Kidney (tissue), 14 donors: ENCODE measurements around the gene C1orf56. TPM values are rescaled to one million over a fixed set of nuclear protein-coding genes. Genes with fewer than 3 reads are reported as not detected.

Experiments
- DNase-seq, 5 donors: peaks; one replicate each; pipeline ENCODE4 v3.0.0-alpha.2; 2013 to 2020
- FAIRE-seq: peaks from 2 replicates; lab custom pipeline; 2012; peaks lifted over from hg19 to GRCh38; lab: Jason Lieb, UNC
- H3K27ac ChIP-seq, 2 donors: one replicate each; pipeline ENCODE4 v1.7.0; 2013; ENCODE audit warnings: low read depth in 2 of 2, low read length in 2 of 2, inconsistent platforms in 1 of 2
- H3K27me3 ChIP-seq: one replicate; pipeline ENCODE4 v1.7.1; 2013; ENCODE audit warnings: low read length, inconsistent platforms; ENCODE audit not compliant: control insufficient read depth, insufficient read depth
- H3K36me3 ChIP-seq, 3 donors: one replicate each; pipeline versions ENCODE4 v1.7.0 to v1.7.1; 2013; ENCODE audit warnings: low read length in 3 of 3, control low read depth in 1 of 3, inconsistent platforms in 1 of 3; ENCODE audit not compliant: insufficient read depth in 3 of 3, control insufficient read depth in 2 of 3
- H3K4me1 ChIP-seq, 3 donors: one replicate each; pipeline versions ENCODE4 v1.7.0 to v1.7.1; 2013; ENCODE audit warnings: low read length in 3 of 3, inconsistent platforms in 1 of 3, low read depth in 1 of 3; ENCODE audit not compliant: control insufficient read depth in 2 of 3, insufficient read depth in 2 of 3
- H3K4me3 ChIP-seq, 3 donors: one replicate each; pipeline versions ENCODE4 v1.7.0 to v1.8.1; 2013; ENCODE audit warnings: low read length in 3 of 3, control low read depth in 1 of 3, inconsistent platforms in 1 of 3
- H3K9ac ChIP-seq, 3 donors: one replicate each; pipeline versions ENCODE4 v1.7.0 to v1.7.1; 2013; ENCODE audit warnings: low read length in 3 of 3, control low read depth in 1 of 3, inconsistent platforms in 1 of 3
- H3K9me3 ChIP-seq, 3 donors: one replicate each; pipeline versions ENCODE4 v1.7.0 to v1.7.1; 2013; ENCODE audit warnings: low read length in 3 of 3, control low read depth in 1 of 3, inconsistent platforms in 1 of 3; ENCODE audit not compliant: control insufficient read depth in 2 of 3, insufficient read depth in 1 of 3
- intact Hi-C: fragments of 100-400 bp; cut with DNase I; formaldehyde crosslinking; loops from one replicate; pipeline ENCODE4 v1.11.1; 2022
- polyA plus RNA-seq: library from polyadenylated mRNA; stranded (reverse); fragments of 350-450 nt; fragmentation: Illumina TruSeq; extraction: RNeasy Lipid Tissue Mini Kit (QIAGEN cat#74804); gene quantifications from one replicate; pipeline ENCODE4 v1.2.3, GENCODE V29; 2014; ENCODE audit warnings: low read depth, low replicate concordance; ENCODE audit not compliant: insufficient read depth
- total RNA-seq: library from RNA; stranded (reverse); fragmentation: NEBNext Ultra II Directional; extraction: Animal tissue kit (Norgen Biotek cat#: 25700); gene quantifications from one replicate; pipeline ENCODE4 v1.2.1, GENCODE V29; 2021
- TF ChIP-seq, protein P1 (sequence below): IDR thresholded peaks from 3 replicates; pipeline ENCODE4 v1.5.1; 2012; ENCODE audit warnings: mild to moderate bottlenecking, moderate library complexity, borderline replicate concordance; ENCODE audit not compliant: insufficient read depth; ENCODE audit errors: extremely low read depth
- donor health status: control.
- donor health status: control.
- donor health status: control.
- donor health status: control.
- donor health status: control.
- donor health status: DM: yes; HTN: yes; CAD: no.
- donor health status: Normal renal cell carcinoma (clear cell type).

C1orf56 gene
- total and polyA plus RNA-seq, 2 donors from 2014 or later: 6.2 to 12.8 TPM

DNA sequence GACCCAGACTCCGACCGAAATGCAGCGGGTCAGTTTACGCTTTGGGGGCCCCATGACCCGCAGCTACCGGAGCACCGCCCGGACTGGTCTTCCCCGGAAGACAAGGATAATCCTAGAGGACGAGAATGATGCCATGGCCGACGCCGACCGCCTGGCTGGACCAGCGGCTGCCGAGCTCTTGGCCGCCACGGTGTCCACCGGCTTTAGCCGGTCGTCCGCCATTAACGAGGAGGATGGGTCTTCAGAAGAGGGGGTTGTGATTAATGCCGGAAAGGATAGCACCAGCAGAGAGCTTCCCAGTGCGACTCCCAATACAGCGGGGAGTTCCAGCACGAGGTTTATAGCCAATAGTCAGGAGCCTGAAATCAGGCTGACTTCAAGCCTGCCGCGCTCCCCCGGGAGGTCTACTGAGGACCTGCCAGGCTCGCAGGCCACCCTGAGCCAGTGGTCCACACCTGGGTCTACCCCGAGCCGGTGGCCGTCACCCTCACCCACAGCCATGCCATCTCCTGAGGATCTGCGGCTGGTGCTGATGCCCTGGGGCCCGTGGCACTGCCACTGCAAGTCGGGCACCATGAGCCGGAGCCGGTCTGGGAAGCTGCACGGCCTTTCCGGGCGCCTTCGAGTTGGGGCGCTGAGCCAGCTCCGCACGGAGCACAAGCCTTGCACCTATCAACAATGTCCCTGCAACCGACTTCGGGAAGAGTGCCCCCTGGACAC, 534 bp downstream of the C1orf56 start:
- H3K9ac ChIP-seq: peak overlapping the region; percentile 17 to 88 (median 86)
- peak overlapping the region; percentile 70 to 94 (median 89) for H3K4me3 ChIP-seq
- no peaks in the 10 kb centered on the region for H3K9me3 ChIP-seq
- intact Hi-C loops: no loop called here
- peak overlapping the region; percentile 82 to 94 for H3K27ac ChIP-seq
- DNase-seq (peak; percentile 80 to 88 (median 86)), FAIRE-seq (no peak)
- H3K4me1 ChIP-seq: peaks cover 0 to 5% (median 3%) of the 10 kb centered on the region in 3 donors
- TF ChIP-seq, protein P1, sequence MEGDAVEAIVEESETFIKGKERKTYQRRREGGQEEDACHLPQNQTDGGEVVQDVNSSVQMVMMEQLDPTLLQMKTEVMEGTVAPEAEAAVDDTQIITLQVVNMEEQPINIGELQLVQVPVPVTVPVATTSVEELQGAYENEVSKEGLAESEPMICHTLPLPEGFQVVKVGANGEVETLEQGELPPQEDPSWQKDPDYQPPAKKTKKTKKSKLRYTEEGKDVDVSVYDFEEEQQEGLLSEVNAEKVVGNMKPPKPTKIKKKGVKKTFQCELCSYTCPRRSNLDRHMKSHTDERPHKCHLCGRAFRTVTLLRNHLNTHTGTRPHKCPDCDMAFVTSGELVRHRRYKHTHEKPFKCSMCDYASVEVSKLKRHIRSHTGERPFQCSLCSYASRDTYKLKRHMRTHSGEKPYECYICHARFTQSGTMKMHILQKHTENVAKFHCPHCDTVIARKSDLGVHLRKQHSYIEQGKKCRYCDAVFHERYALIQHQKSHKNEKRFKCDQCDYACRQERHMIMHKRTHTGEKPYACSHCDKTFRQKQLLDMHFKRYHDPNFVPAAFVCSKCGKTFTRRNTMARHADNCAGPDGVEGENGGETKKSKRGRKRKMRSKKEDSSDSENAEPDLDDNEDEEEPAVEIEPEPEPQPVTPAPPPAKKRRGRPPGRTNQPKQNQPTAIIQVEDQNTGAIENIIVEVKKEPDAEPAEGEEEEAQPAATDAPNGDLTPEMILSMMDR: no peak
- no peaks in the 10 kb centered on the region for H3K27me3 ChIP-seq
- peaks cover 0 to 13% (median 7%) of the 10 kb centered on the region in 3 donors for H3K36me3 ChIP-seq

- intact Hi-C loops: no loop called here
- peak overlapping the region; percentile 70 to 94 (median 89) for H3K4me3 ChIP-seq
- no peaks in the 10 kb centered on the region for H3K27me3 ChIP-seq
- H3K9ac ChIP-seq: peak overlapping the region in 2 of 3 donors; percentile 17 to 88
- TF ChIP-seq, protein P1: peak; percentile 47
- DNase-seq (no peak), FAIRE-seq (no peak)
- H3K4me1 ChIP-seq: peaks cover 0 to 5% (median 3%) of the 10 kb centered on the region in 3 donors
- H3K36me3 ChIP-seq: peaks cover 0 to 16% (median 7%) of the 10 kb centered on the region in 3 donors
- H3K9me3 ChIP-seq: no peaks in the 10 kb centered on the region
- peak overlapping the region in 1 of 2 donors; percentile 82 for H3K27ac ChIP-seq
Measured at GRCh38 chr1:151048645-151049032, 1.1 kb downstream of the C1orf56 start.

GRCh38 chr1:151049458-151049857, 1.9 kb downstream of the C1orf56 start:
- peaks cover 0 to 24% (median 12%) of the 10 kb centered on the region in 3 donors for H3K36me3 ChIP-seq
- no peaks in the 10 kb centered on the region for H3K27me3 ChIP-seq
- intact Hi-C loops: no loop called here
- FAIRE-seq (no peak), DNase-seq (no peak)
- no peak overlapping the region for H3K27ac ChIP-seq
- no peak overlapping the region for H3K4me3 ChIP-seq
- TF ChIP-seq, protein P1: no peak
- peaks cover 0 to 5% (median 3%) of the 10 kb centered on the region in 3 donors for H3K4me1 ChIP-seq
- H3K9me3 ChIP-seq: no peaks in the 10 kb centered on the region
- no peak overlapping the region for H3K9ac ChIP-seq
